H1 (cell line): ENCODE data around the gene KRTAP10-4.

Experiments
- PHF8 ChIP-seq: fragments of 200-600 bp; sonication (generic); conservative IDR thresholded peaks from 2 replicates; pipeline ENCODE4 v1.7.1; 2012; ENCODE audit warnings: low read depth, mild to moderate bottlenecking, inconsistent platforms, low read length, moderate library complexity
- SIN3A ChIP-seq, 2 experiments: IDR thresholded peaks in 1 of 2; conservative IDR thresholded peaks in 1 of 2; 2 replicates each; pipeline ENCODE4 v1.6.1; 2011 to 2012; ENCODE audit warnings: low read length in 2 of 2, improper control_type of control experiment in 1 of 2, low read depth in 1 of 2, mild to moderate bottlenecking in 1 of 2
- TAF1 ChIP-seq: IDR thresholded peaks from 2 replicates; pipeline ENCODE4 v1.6.1; 2011; ENCODE audit warnings: mild to moderate bottlenecking, low read depth, low read length

GRCh38 chr21:44606495-44606894 lies 33.0 kb downstream of the KRTAP10-4 start:
- TF ChIP-seq SIN3A (conservative IDR thresholded peaks at IDR 0.05 in 1 of 2, IDR thresholded peaks at IDR 0.05 in 1 of 2; ENCODE audit: low read depth in 1 of 2, low read length in 2 of 2) (no peak), PHF8 (no peak), TAF1 (no peak)
